Transverse colon (tissue), 4 donors: ENCODE measurements around the gene TGM4. TPM values are rescaled to one million over a fixed set of nuclear protein-coding genes. Genes with fewer than 3 reads are reported as not detected.

Source experiments
- DNase-seq: peaks from one replicate; pipeline ENCODE4 v3.0.0-alpha.2; 2019
- H3K27ac ChIP-seq, 4 donors: fragments of 200-600 bp; sonication (generic); 2 replicates each; pipeline ENCODE4 v1.5.1; 2016 to 2018; ENCODE audit warnings: inconsistent platforms in 4 of 4
- H3K27me3 ChIP-seq: fragments of 200-600 bp; sonication (generic); 2 replicates; pipeline ENCODE4 v1.5.1; 2017; ENCODE audit warnings: inconsistent platforms
- H3K36me3 ChIP-seq, 4 donors: fragments of 200-600 bp; sonication (generic); 2 replicates each; pipeline ENCODE4 v1.5.1; 2017 to 2019; ENCODE audit warnings: inconsistent platforms in 4 of 4
- H3K4me1 ChIP-seq, 4 donors: fragments of 200-600 bp; sonication (generic); 2 replicates each; pipeline ENCODE4 v1.5.1; 2017 to 2020; ENCODE audit warnings: inconsistent platforms in 4 of 4
- H3K4me3 ChIP-seq, 4 donors: fragments of 200-600 bp; sonication (generic); 1 replicate in 1 of 4; 2 replicates in 3 of 4; pipeline versions ENCODE4 v1.5.1 to v1.6.1; 2017 to 2019; ENCODE audit warnings: inconsistent platforms in 4 of 4
- H3K9me3 ChIP-seq, 2 donors: fragments of 200-600 bp; sonication (generic); 2 replicates each; pipeline ENCODE4 v1.5.1; 2017 to 2019; ENCODE audit warnings: inconsistent platforms in 2 of 2
- EP300 ChIP-seq: sonication (generic); formaldehyde crosslinking; IDR thresholded peaks from one replicate; pipeline ENCODE4 v1.6.1; 2017; ENCODE audit warnings: antibody characterized with exemption, low read depth
- POLR2A ChIP-seq: fragments of 450-650 bp; IDR thresholded peaks from one replicate; pipeline ENCODE4 v1.6.1; 2016; ENCODE audit warnings: antibody characterized with exemption, mild to moderate bottlenecking, moderate library complexity
- POLR2AphosphoS5 ChIP-seq, 3 donors: sonication (generic); formaldehyde crosslinking; IDR thresholded peaks; one replicate each; pipeline ENCODE4 v1.6.1; 2016; ENCODE audit warnings: antibody characterized with exemption in 3 of 3
- WGBS, 2 donors: methylation state at CpG; one replicate each; pipeline ENCODE4 v1.1.5; 2018; ENCODE audit warnings: low coverage in 1 of 2; 5-methylcytosine and 5-hydroxymethylcytosine counted together
- in situ Hi-C, 4 donors: fragments of 200-750 bp; cut with MboI; loops; one replicate each; pipeline versions ENCODE4 v1.15.0 to v1.15.1; 2017; ENCODE audit warnings: low sequenced_read_pairs in 3 of 4, low pct_ligation_motif_present in 1 of 4, low pct_unique_long_range_greater_than_20kb in 1 of 4
- intact Hi-C: fragments of 100-400 bp; cut with DNase I; formaldehyde crosslinking; loops from one replicate; pipeline ENCODE4 v1.15.1; 2023; ENCODE audit warnings: low total_unique reads
- total RNA-seq, 4 donors: library from RNA; depleted of rRNA; stranded (reverse); fragments of >200 nt; gene quantifications; one replicate each; pipeline ENCODE4 v1.1.0, GENCODE V29; 2016
- TF ChIP-seq, protein P1 (sequence below), 5 experiments: fragments of 200-600 bp in 3 of 5; fragments of 450-650 bp in 2 of 5; sonication (generic) in 3 of 5; IDR thresholded peaks; 1 replicate in 2 of 5; 2 replicates in 3 of 5; pipeline ENCODE4 v1.5.1; 2016 to 2017; ENCODE audit warnings: antibody characterized with exemption in 5 of 5, inconsistent platforms in 3 of 5, mild to moderate bottlenecking in 2 of 5, moderate library complexity in 1 of 5

Gene TGM4
- total RNA-seq, 4 donors from 2014 or later, result not detected

DNA sequence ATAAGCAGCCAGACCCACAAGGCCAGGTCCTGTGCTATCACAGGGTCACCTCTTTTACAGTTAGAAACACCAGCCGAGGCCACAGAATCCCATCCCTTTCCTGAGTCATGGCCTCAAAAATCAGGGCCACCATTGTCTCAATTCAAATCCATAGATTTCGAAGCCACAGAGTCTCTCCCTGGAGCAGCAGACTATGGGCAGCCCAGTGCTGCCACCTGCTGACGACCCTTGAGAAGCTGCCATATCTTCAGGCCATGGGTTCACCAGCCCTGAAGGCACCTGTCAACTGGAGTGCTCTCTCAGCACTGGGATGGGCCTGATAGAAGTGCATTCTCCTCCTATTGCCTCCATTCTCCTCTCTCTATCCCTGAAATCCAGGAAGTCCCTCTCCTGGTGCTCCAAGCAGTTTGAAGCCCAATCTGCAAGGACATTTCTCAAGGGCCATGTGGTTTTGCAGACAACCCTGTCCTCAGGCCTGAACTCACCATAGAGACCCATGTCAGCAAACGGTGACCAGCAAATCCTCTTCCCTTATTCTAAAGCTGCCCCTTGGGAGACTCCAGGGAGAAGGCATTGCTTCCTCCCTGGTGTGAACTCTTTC, 39.6 kb downstream of the TGM4 start:
- intact Hi-C loops, result loop anchor here (10.0 kb wide), 1 partner anchor 379 kb away; no protein-coding TSS in a partner anchor
- no peak for TF ChIP-seq POLR2A
- TF ChIP-seq, protein P1, sequence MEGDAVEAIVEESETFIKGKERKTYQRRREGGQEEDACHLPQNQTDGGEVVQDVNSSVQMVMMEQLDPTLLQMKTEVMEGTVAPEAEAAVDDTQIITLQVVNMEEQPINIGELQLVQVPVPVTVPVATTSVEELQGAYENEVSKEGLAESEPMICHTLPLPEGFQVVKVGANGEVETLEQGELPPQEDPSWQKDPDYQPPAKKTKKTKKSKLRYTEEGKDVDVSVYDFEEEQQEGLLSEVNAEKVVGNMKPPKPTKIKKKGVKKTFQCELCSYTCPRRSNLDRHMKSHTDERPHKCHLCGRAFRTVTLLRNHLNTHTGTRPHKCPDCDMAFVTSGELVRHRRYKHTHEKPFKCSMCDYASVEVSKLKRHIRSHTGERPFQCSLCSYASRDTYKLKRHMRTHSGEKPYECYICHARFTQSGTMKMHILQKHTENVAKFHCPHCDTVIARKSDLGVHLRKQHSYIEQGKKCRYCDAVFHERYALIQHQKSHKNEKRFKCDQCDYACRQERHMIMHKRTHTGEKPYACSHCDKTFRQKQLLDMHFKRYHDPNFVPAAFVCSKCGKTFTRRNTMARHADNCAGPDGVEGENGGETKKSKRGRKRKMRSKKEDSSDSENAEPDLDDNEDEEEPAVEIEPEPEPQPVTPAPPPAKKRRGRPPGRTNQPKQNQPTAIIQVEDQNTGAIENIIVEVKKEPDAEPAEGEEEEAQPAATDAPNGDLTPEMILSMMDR (IDR thresholded peaks at IDR 0.05), result peak; percentile 71 to 80 (median 72)
- Histone ChIP-seq H3K27ac (no peak overlapping the region), H3K4me1 (no peaks in the 10 kb centered on the region), H3K36me3 (peaks cover 0 to 5% (median 2%) of the 10 kb centered on the region in 4 donors), H3K4me3 (no peak overlapping the region), H3K27me3 (peaks cover 7% of the 10 kb centered on the region), H3K9me3 (no peaks in the 10 kb centered on the region)
- WGBS, 2 donors, result 15 to 25% methylated on average over 3 to 4 of the region's 4 CpGs
- peak; percentile 72 for DNase-seq
- in situ Hi-C loops, result loop anchor here in 3 of 4 donors (10.0 to 25.0 kb wide), 2 partner anchors 377 to 379 kb away; no protein-coding TSS in a partner anchor

DNA sequence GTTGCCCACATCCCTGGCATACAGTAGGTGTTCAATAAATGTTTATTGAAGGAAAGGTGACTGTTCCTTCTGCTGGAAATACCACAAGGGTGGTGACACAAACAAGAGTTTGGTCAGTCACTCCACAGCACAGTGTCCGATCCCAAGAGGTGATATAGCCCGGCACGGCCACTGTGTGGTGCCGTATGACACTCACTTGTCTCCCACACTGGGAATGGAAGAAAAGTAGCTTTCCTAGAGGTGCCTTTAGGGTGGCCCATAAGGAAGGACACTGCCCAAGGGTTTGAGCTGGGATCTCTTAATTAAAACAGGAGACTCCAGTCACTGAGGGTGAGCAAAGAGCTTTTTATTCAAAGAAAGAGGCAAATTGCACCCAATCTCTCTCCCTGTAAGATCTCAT, 40.5 kb downstream of the TGM4 start:
- peaks cover 0 to 5% (median 2%) of the 10 kb centered on the region in 4 donors for H3K36me3 ChIP-seq
- intact Hi-C loops, result loop anchor here (10.0 kb wide), 1 partner anchor 380 kb away; no protein-coding TSS in a partner anchor
- H3K9me3 ChIP-seq, result no peaks in the 10 kb centered on the region
- TF ChIP-seq, protein P1 (IDR thresholded peaks at IDR 0.05), result peak in 2 of 5 experiments; percentile 17 to 24
- TF ChIP-seq POLR2AphosphoS5 (IDR thresholded peaks at IDR 0.05), result no peak
- in situ Hi-C loops, result loop anchor here in 3 of 4 donors (10.0 to 25.0 kb wide), 2 partner anchors 378 to 380 kb away; no protein-coding TSS in a partner anchor
- no peak overlapping the region for H3K4me3 ChIP-seq
- no peaks in the 10 kb centered on the region for H3K4me1 ChIP-seq
- no peak overlapping the region for H3K27ac ChIP-seq
- DNase-seq, result no peak
- H3K27me3 ChIP-seq, result no peaks in the 10 kb centered on the region
- 59% methylated on average over 4 of the region's 4 CpGs; no CpG with 5 or more reads in 1 of the 2 donors for WGBS, 2 donors

DNA sequence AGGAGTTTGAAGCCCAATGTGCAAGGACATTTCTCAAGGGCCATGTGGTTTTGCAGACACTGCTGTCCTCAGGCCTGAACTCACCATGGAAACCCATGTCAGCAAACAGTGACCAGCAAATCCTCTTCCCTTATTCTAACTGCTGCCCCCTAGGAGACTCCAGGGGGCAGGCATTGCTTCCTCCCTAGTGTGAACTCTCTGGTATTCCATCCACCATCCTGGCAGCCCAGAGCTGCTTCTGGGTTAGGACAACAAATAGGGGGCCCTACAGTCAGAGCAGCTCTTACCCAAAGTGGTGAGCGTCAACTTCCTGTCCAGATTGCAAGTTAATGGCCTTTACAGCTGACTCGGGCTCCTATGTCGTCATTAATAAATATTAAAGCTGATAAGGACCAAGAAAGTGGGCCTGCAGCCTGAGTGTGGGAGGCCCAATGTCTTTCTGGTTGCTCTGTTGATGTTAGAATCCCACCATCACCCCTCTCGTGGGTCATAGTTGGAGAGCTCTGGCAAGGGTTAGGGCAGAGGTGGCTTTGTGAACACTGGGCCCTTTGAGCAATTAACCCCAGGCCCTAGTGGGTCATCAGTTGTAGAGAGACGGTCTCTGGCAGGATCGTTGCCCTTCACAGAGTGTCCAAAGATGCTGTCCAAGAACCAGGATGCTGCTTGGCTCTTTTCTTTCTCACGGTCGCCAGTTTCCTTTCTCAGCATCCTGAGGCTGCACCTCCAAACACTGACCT, 41.5 kb downstream of the TGM4 start:
- Histone ChIP-seq H3K27ac (no peak overlapping the region), H3K4me1 (no peaks in the 10 kb centered on the region), H3K36me3 (peaks cover 0 to 5% (median 2%) of the 10 kb centered on the region in 4 donors), H3K27me3 (no peaks in the 10 kb centered on the region), H3K9me3 (no peaks in the 10 kb centered on the region), H3K4me3 (no peak overlapping the region)
- intact Hi-C loops, result loop anchor here (10.0 kb wide), 1 partner anchor 381 kb away; no protein-coding TSS in a partner anchor
- TF ChIP-seq, protein P1 (IDR thresholded peaks at IDR 0.05), result no peak
- TF ChIP-seq EP300 (no peak), POLR2A (no peak), POLR2AphosphoS5 (IDR thresholded peaks at IDR 0.05) (no peak)
- WGBS, 2 donors, result 82% methylated on average over 8 of the region's 8 CpGs; no CpG with 5 or more reads in 1 of the 2 donors
- in situ Hi-C loops, result loop anchor here in 3 of 4 donors (10.0 to 25.0 kb wide), 2 partner anchors 379 to 381 kb away; no protein-coding TSS in a partner anchor
- no peak for DNase-seq

DNA sequence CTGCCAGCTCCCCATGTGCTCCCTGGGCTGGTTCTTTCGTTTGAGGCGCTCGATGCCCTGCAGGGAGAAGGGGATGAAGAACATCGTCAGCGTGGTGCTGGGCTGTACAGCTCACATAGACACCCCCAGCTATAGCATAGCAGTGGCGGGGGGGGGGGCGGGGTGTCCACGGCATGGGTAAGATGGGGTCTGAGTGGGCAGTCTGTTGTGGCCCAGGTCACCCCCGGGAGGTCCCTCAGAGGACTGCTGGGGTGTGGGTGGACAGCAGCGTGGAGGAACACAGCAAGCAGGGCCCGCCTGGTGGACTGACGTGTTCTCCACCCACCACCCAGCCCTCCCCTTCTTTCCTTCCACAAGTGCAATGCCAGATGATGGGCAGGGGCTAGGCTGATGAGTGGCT, 43.7 kb downstream of the TGM4 start:
- Histone ChIP-seq H3K9me3 (no peaks in the 10 kb centered on the region), H3K27ac (no peak overlapping the region), H3K27me3 (no peaks in the 10 kb centered on the region), H3K4me1 (no peaks in the 10 kb centered on the region), H3K4me3 (no peak overlapping the region), H3K36me3 (peaks cover 0 to 14% (median 2%) of the 10 kb centered on the region in 4 donors)
- intact Hi-C loops (loop anchor here (10.0 kb wide), 1 partner anchor 383 kb away; no protein-coding TSS in a partner anchor), in situ Hi-C loops (loop anchor here in 3 of 4 donors (10.0 to 25.0 kb wide), 2 partner anchors 381 to 383 kb away; no protein-coding TSS in a partner anchor)
- DNase-seq, result no peak
- WGBS, 2 donors, result 94% methylated on average over 12 of the region's 12 CpGs; no CpG with 5 or more reads in 1 of the 2 donors
- TF ChIP-seq POLR2AphosphoS5 (IDR thresholded peaks at IDR 0.05) (no peak), POLR2A (no peak), EP300 (no peak)
- TF ChIP-seq, protein P1 (IDR thresholded peaks at IDR 0.05), result no peak
